Stimulated activated naive CD8-positive, alpha-beta T cell treated with anti-CD3 and anti-CD28 coated beads, Interleukin-15, Interleukin-2, amounts not matched to agents 100 ng/mL and 50 ng/mL, for 24 hours (primary cell): ENCODE measurements around the gene CNTNAP2.
"Not testable (repeated sequence)": the region's sequence is repeated elsewhere in the genome, so short reads cannot be mapped to it uniquely, and the experiment has no call there.

Experiments
- H3K27ac Mint-ChIP-seq: one replicate; pipeline ENCODE4 v1.8.0; 2021; ENCODE audit warnings: mild to moderate bottlenecking, mixed read lengths
- H3K27me3 Mint-ChIP-seq: one replicate; pipeline ENCODE4 v1.8.0; 2021; ENCODE audit warnings: mixed read lengths
- H3K36me3 Mint-ChIP-seq: one replicate; pipeline ENCODE4 v1.8.0; 2021; ENCODE audit warnings: low read depth, mixed read lengths
- H3K4me1 Mint-ChIP-seq: one replicate; pipeline ENCODE4 v1.8.0; 2021; ENCODE audit warnings: low read depth, mixed read lengths
- H3K4me3 Mint-ChIP-seq: one replicate; pipeline ENCODE4 v1.8.0; 2021; ENCODE audit warnings: mild to moderate bottlenecking, mixed read lengths
- H3K9me3 Mint-ChIP-seq: one replicate; pipeline ENCODE4 v1.8.0; 2021; ENCODE audit warnings: mixed read lengths

The CNTNAP2 gene

GRCh38 chr7:147595042-147595441 is 1478.4 kb downstream of the CNTNAP2 start:
- Mint-ChIP-seq H3K9me3 (peaks cover 31% of the 10 kb centered on the region), H3K36me3 (no peaks in the 10 kb centered on the region), H3K4me3 (no peak overlapping the region), H3K4me1 (no peaks in the 10 kb centered on the region), H3K27ac (no peak overlapping the region), H3K27me3 (no peaks in the 10 kb centered on the region)

GRCh38 chr7:147598687-147599086 is 1482.1 kb downstream of the CNTNAP2 start:
- H3K27me3 Mint-ChIP-seq, H3K36me3 Mint-ChIP-seq, H3K4me3 Mint-ChIP-seq, H3K27ac Mint-ChIP-seq, H3K4me1 Mint-ChIP-seq: not testable (repeated sequence)
- H3K9me3 Mint-ChIP-seq: peaks cover 31% of the 10 kb centered on the region

- no peaks in the 10 kb centered on the region for H3K4me1 Mint-ChIP-seq
These were observed 1488.7 kb downstream of the CNTNAP2 start for GRCh38 chr7:147605323-147605722.

GRCh38 chr7:147607157-147607800 is 1490.7 kb downstream of the CNTNAP2 start:
- no peaks in the 10 kb centered on the region for H3K9me3 Mint-ChIP-seq
- no peaks in the 10 kb centered on the region for H3K36me3 Mint-ChIP-seq
- H3K4me1 Mint-ChIP-seq: no peaks in the 10 kb centered on the region
- H3K27me3 Mint-ChIP-seq: no peaks in the 10 kb centered on the region
- H3K27ac Mint-ChIP-seq: no peak overlapping the region
- no peak overlapping the region for H3K4me3 Mint-ChIP-seq

More at GRCh38 chr7:147605323-147605722, 1488.7 kb downstream of the CNTNAP2 start:
- Mint-ChIP-seq H3K27me3 (no peaks in the 10 kb centered on the region), H3K27ac (no peak overlapping the region), H3K9me3 (peaks cover 7% of the 10 kb centered on the region), H3K4me3 (no peak overlapping the region), H3K36me3 (no peaks in the 10 kb centered on the region)

GRCh38 chr7:147611431-147611830 is 1494.8 kb downstream of the CNTNAP2 start:
- H3K9me3 Mint-ChIP-seq: peaks cover 8% of the 10 kb centered on the region

GRCh38 chr7:147635288-147635687 is 1518.7 kb downstream of the CNTNAP2 start:
- H3K36me3 Mint-ChIP-seq: no peaks in the 10 kb centered on the region
- no peak overlapping the region for H3K4me3 Mint-ChIP-seq
- H3K9me3 Mint-ChIP-seq: peaks cover 23% of the 10 kb centered on the region
- H3K4me1 Mint-ChIP-seq: no peaks in the 10 kb centered on the region
- no peak overlapping the region for H3K27ac Mint-ChIP-seq
- no peaks in the 10 kb centered on the region for H3K27me3 Mint-ChIP-seq

More at GRCh38 chr7:147611431-147611830, 1494.8 kb downstream of the CNTNAP2 start:
- Mint-ChIP-seq H3K4me3 (no peak overlapping the region), H3K27me3 (no peaks in the 10 kb centered on the region), H3K36me3 (no peaks in the 10 kb centered on the region), H3K27ac (no peak overlapping the region), H3K4me1 (no peaks in the 10 kb centered on the region)

- no peaks in the 10 kb centered on the region for H3K27me3 Mint-ChIP-seq
- H3K4me1 Mint-ChIP-seq: no peaks in the 10 kb centered on the region
- no peaks in the 10 kb centered on the region for H3K36me3 Mint-ChIP-seq
- H3K27ac Mint-ChIP-seq: no peak overlapping the region
- no peak overlapping the region for H3K4me3 Mint-ChIP-seq
- peaks cover 27% of the 10 kb centered on the region for H3K9me3 Mint-ChIP-seq
These were observed 1520.0 kb downstream of the CNTNAP2 start for GRCh38 chr7:147636553-147636952.

- H3K27me3 Mint-ChIP-seq: no peaks in the 10 kb centered on the region
These were observed 1522.0 kb downstream of the CNTNAP2 start for GRCh38 chr7:147638566-147638965.

GRCh38 chr7:147639037-147639436 is 1522.4 kb downstream of the CNTNAP2 start:
- H3K27me3 Mint-ChIP-seq: no peaks in the 10 kb centered on the region
- peaks cover 22% of the 10 kb centered on the region for H3K9me3 Mint-ChIP-seq
- H3K4me1 Mint-ChIP-seq: no peaks in the 10 kb centered on the region
- H3K27ac Mint-ChIP-seq: no peak overlapping the region
- no peaks in the 10 kb centered on the region for H3K36me3 Mint-ChIP-seq
- H3K4me3 Mint-ChIP-seq: no peak overlapping the region

More at GRCh38 chr7:147638566-147638965, 1522.0 kb downstream of the CNTNAP2 start:
- H3K36me3 Mint-ChIP-seq: no peaks in the 10 kb centered on the region
- peaks cover 22% of the 10 kb centered on the region for H3K9me3 Mint-ChIP-seq
- no peaks in the 10 kb centered on the region for H3K4me1 Mint-ChIP-seq
- no peak overlapping the region for H3K4me3 Mint-ChIP-seq
- no peak overlapping the region for H3K27ac Mint-ChIP-seq

- H3K9me3 Mint-ChIP-seq: peaks cover 20% of the 10 kb centered on the region
- H3K27me3 Mint-ChIP-seq: no peaks in the 10 kb centered on the region
- H3K4me1 Mint-ChIP-seq: no peaks in the 10 kb centered on the region
- H3K27ac Mint-ChIP-seq: no peak overlapping the region
- H3K4me3 Mint-ChIP-seq: no peak overlapping the region
- H3K36me3 Mint-ChIP-seq: no peaks in the 10 kb centered on the region
These were observed 1523.2 kb downstream of the CNTNAP2 start for GRCh38 chr7:147639751-147640150.

GRCh38 chr7:147640821-147641220 is 1524.2 kb downstream of the CNTNAP2 start:
- H3K4me1 Mint-ChIP-seq: no peaks in the 10 kb centered on the region
- H3K27me3 Mint-ChIP-seq: no peaks in the 10 kb centered on the region
- no peaks in the 10 kb centered on the region for H3K36me3 Mint-ChIP-seq
- H3K27ac Mint-ChIP-seq: no peak overlapping the region
- H3K9me3 Mint-ChIP-seq: peaks cover 22% of the 10 kb centered on the region
- H3K4me3 Mint-ChIP-seq: no peak overlapping the region

GRCh38 chr7:147646568-147646967 is 1530.0 kb downstream of the CNTNAP2 start:
- no peak overlapping the region for H3K4me3 Mint-ChIP-seq

GRCh38 chr7:147650991-147651390 is 1534.4 kb downstream of the CNTNAP2 start:
- H3K4me1 Mint-ChIP-seq: no peaks in the 10 kb centered on the region
- H3K27me3 Mint-ChIP-seq: no peaks in the 10 kb centered on the region
- H3K9me3 Mint-ChIP-seq: peaks cover 7% of the 10 kb centered on the region
- no peak overlapping the region for H3K4me3 Mint-ChIP-seq
- H3K27ac Mint-ChIP-seq: no peak overlapping the region
- no peaks in the 10 kb centered on the region for H3K36me3 Mint-ChIP-seq

More at GRCh38 chr7:147646568-147646967, 1530.0 kb downstream of the CNTNAP2 start:
- Mint-ChIP-seq H3K4me1 (no peaks in the 10 kb centered on the region), H3K36me3 (no peaks in the 10 kb centered on the region), H3K27ac (no peak overlapping the region), H3K9me3 (peaks cover 11% of the 10 kb centered on the region), H3K27me3 (no peaks in the 10 kb centered on the region)

GRCh38 chr7:147651601-147652000 is 1535.0 kb downstream of the CNTNAP2 start:
- no peaks in the 10 kb centered on the region for H3K4me1 Mint-ChIP-seq
- no peak overlapping the region for H3K27ac Mint-ChIP-seq
- H3K4me3 Mint-ChIP-seq: no peak overlapping the region
- no peaks in the 10 kb centered on the region for H3K36me3 Mint-ChIP-seq
- H3K27me3 Mint-ChIP-seq: no peaks in the 10 kb centered on the region
- peaks cover 7% of the 10 kb centered on the region for H3K9me3 Mint-ChIP-seq

GRCh38 chr7:147653456-147653855 is 1536.9 kb downstream of the CNTNAP2 start:
- Mint-ChIP-seq H3K27me3 (no peaks in the 10 kb centered on the region), H3K27ac (no peak overlapping the region), H3K4me1 (no peaks in the 10 kb centered on the region), H3K9me3 (no peaks in the 10 kb centered on the region), H3K36me3 (no peaks in the 10 kb centered on the region), H3K4me3 (no peak overlapping the region)

GRCh38 chr7:147658392-147658967 is 1541.9 kb downstream of the CNTNAP2 start:
- H3K4me3 Mint-ChIP-seq: no peak overlapping the region
- no peak overlapping the region for H3K27ac Mint-ChIP-seq
- H3K27me3 Mint-ChIP-seq: no peaks in the 10 kb centered on the region
- H3K36me3 Mint-ChIP-seq: no peaks in the 10 kb centered on the region
- no peaks in the 10 kb centered on the region for H3K4me1 Mint-ChIP-seq
- peaks cover 4% of the 10 kb centered on the region for H3K9me3 Mint-ChIP-seq
